ENCODE data around the gene BACH2. TPM values are rescaled to one million over a fixed set of nuclear protein-coding genes. Genes with fewer than 3 reads are reported as not detected.
A peak's percentile ranks its signal among the peaks of the same experiment; 100 is the strongest.

Gene BACH2
- polyA plus RNA-seq (0.50 to 0.76 TPM (median 0.62 TPM) in 3 replicates), polyA minus RNA-seq (1.2 to 4.0 TPM (median 1.3 TPM) in 3 replicates)
- 0.39 TPM for polyA plus RNA-seq (2011; ENCODE audit: low read depth)
- polyA plus RNA-seq (2011; cell fraction: cytosol; rRNA removed), result 0.45 and 0.48 TPM in 2 replicates
- 1.4 and 1.6 TPM in 2 replicates for polyA plus RNA-seq (2011; cell fraction: nucleus; rRNA removed)
- polyA plus RNA-seq (2012; ENCODE audit: low replicate concordance), result 0.58 and 0.76 TPM in 2 replicates
- polyA minus RNA-seq (2011; cell fraction: cytosol; rRNA and poly(A)+ RNA removed), result 0.38 TPM
- polyA minus RNA-seq (2011; cell fraction: nucleus; rRNA and poly(A)+ RNA removed), result 2.3 and 3.2 TPM in 2 replicates

- FAIRE-seq, result no peak
- H3K4me1 ChIP-seq (ENCODE audit: control insufficient read depth, extremely low read depth, insufficient read depth, low read length), result peaks cover 2% of the 10 kb centered on the region
- TF ChIP-seq CTCF (optimal IDR thresholded peaks at IDR 0.05 in 1 of 3, IDR thresholded peaks at IDR 0.05 in 1 of 3, conservative IDR thresholded peaks at IDR 0.05 in 1 of 3; ENCODE audit: extremely low read depth in 1 of 3, insufficient read depth in 2 of 3, low read length in 3 of 3), result peak in 2 of 3 experiments; percentile 17 to 23
- TF ChIP-seq EZH2 (IDR thresholded peaks at IDR 0.05; ENCODE audit: low read length), result no peak
- H2AFZ ChIP-seq (ENCODE audit: control insufficient read depth, low read length), result peak within 1 kb of the TSS; percentile 91
- peak within 1 kb of the TSS; percentile 72 for H3K9ac ChIP-seq (ENCODE audit: control insufficient read depth, extremely low read depth, insufficient read depth, low read length)
- dilution Hi-C loops (cut with MboI; ENCODE audit: extremely low pct_ligation_motif_present, low sequenced_read_pairs), result no loop called here
- peak within 1 kb of the TSS; percentile 25 for H3K27ac ChIP-seq (ENCODE audit: control insufficient read depth, insufficient read depth, low read length)
- no peaks in the 10 kb centered on the region for H4K20me1 ChIP-seq (ENCODE audit: control insufficient read depth, extremely low read depth, insufficient read depth, low read length)
- H3K9me3 ChIP-seq (ENCODE audit: control insufficient read depth, low read depth, low read length), result no peaks in the 10 kb centered on the region
- no peaks in the 10 kb centered on the region for H3K9me1 ChIP-seq (ENCODE audit: control insufficient read depth, extremely low read depth, insufficient read depth, low read length)
- DNase-seq (ENCODE audit: low read depth, low spot score), result no peak
- H3K27me3 ChIP-seq (ENCODE audit: control insufficient read depth, extremely low read depth, insufficient read depth, low read length), result no peaks in the 10 kb centered on the region
- H3K36me3 ChIP-seq (ENCODE audit: control insufficient read depth in 2 of 2, extremely low read depth in 1 of 2, insufficient read depth in 2 of 2, low read length in 2 of 2), result no peaks in the 10 kb centered on the region
- H3K4me3 ChIP-seq (ENCODE audit: control insufficient read depth in 2 of 3, extremely low read depth in 1 of 3, insufficient read depth in 2 of 3, low read depth in 1 of 3, low read length in 3 of 3), result peak within 1 kb of the TSS; percentile 66 to 82 (median 75)
- H3K79me2 ChIP-seq (ENCODE audit: control insufficient read depth, insufficient read depth, low read length), result no peaks in the 10 kb centered on the region
- H3K4me2 ChIP-seq (ENCODE audit: control insufficient read depth, extremely low read depth, insufficient read depth, low read depth, low read length), result peak within 1 kb of the TSS; percentile 88
These were observed at the start of gene BACH2 for GRCh38 chr6:90296341-90297114. Gene BACH2, minus strand, starts transcription at chr6:90296843. Its CDS starts 287,999 bp downstream, at chr6:90008844.

- dilution Hi-C loops (cut with MboI; ENCODE audit: extremely low pct_ligation_motif_present, low sequenced_read_pairs), result no loop called here
- Histone ChIP-seq H2AFZ (ENCODE audit: control insufficient read depth, low read length) (no peak overlapping the region), H3K27me3 (ENCODE audit: control insufficient read depth, extremely low read depth, insufficient read depth, low read length) (peaks cover 10% of the 10 kb centered on the region), H3K36me3 (ENCODE audit: control insufficient read depth in 2 of 2, extremely low read depth in 1 of 2, insufficient read depth in 2 of 2, low read length in 2 of 2) (no peaks in the 10 kb centered on the region), H3K9ac (ENCODE audit: control insufficient read depth, extremely low read depth, insufficient read depth, low read length) (no peak overlapping the region), H3K4me3 (ENCODE audit: control insufficient read depth in 2 of 3, extremely low read depth in 1 of 3, insufficient read depth in 2 of 3, low read depth in 1 of 3, low read length in 3 of 3) (no peak overlapping the region), H3K79me2 (ENCODE audit: control insufficient read depth, insufficient read depth, low read length) (no peaks in the 10 kb centered on the region), H3K4me2 (ENCODE audit: control insufficient read depth, extremely low read depth, insufficient read depth, low read depth, low read length) (no peak overlapping the region), H3K27ac (ENCODE audit: control insufficient read depth, insufficient read depth, low read length) (no peak overlapping the region), H3K9me1 (ENCODE audit: control insufficient read depth, extremely low read depth, insufficient read depth, low read length) (no peaks in the 10 kb centered on the region), H3K9me3 (ENCODE audit: control insufficient read depth, low read depth, low read length) (no peaks in the 10 kb centered on the region), H3K4me1 (ENCODE audit: control insufficient read depth, extremely low read depth, insufficient read depth, low read length) (no peaks in the 10 kb centered on the region), H4K20me1 (ENCODE audit: control insufficient read depth, extremely low read depth, insufficient read depth, low read length) (no peaks in the 10 kb centered on the region)
- TF ChIP-seq EZH2 (IDR thresholded peaks at IDR 0.05; ENCODE audit: low read length) (no peak), CTCF (optimal IDR thresholded peaks at IDR 0.05 in 1 of 3, IDR thresholded peaks at IDR 0.05 in 1 of 3, conservative IDR thresholded peaks at IDR 0.05 in 1 of 3; ENCODE audit: extremely low read depth in 1 of 3, insufficient read depth in 2 of 3, low read length in 3 of 3) (no peak)
- no peak for FAIRE-seq
- DNase-seq (ENCODE audit: low read depth, low spot score), result no peak
These were observed 46.9 kb upstream of the BACH2 start for GRCh38 chr6:90343576-90343975.

Measured in keratinocyte (primary cell).